SKM-1 (cell line): ENCODE results near the gene UGT1A6.

ENCODE experiments used
- DNase-seq: peaks from one replicate; lab custom pipeline; 2025; ENCODE audit not compliant: unreplicated experiment; lab: John Stamatoyannopoulos, UW

UGT1A6 gene

GRCh38 chr2:233764264-233764663 is 71.6 kb downstream of the UGT1A6 start:
- no peak for DNase-seq

GRCh38 chr2:233764761-233765160 is 72.1 kb downstream of the UGT1A6 start:
- no peak for DNase-seq

- DNase-seq, result no peak
These were observed 73.7 kb downstream of the UGT1A6 start for GRCh38 chr2:233766416-233766815.

GRCh38 chr2:233768076-233768475 is 75.4 kb downstream of the UGT1A6 start:
- no peak for DNase-seq

GRCh38 chr2:233769260-233769659 is 76.6 kb downstream of the UGT1A6 start:
- DNase-seq, result no peak

- no peak for DNase-seq
These were observed 79.5 kb downstream of the UGT1A6 start for GRCh38 chr2:233772153-233772552.

GRCh38 chr2:233772583-233772982 is 79.9 kb downstream of the UGT1A6 start:
- no peak for DNase-seq

- no peak for DNase-seq
These were observed 81.2 kb downstream of the UGT1A6 start for GRCh38 chr2:233773854-233774253.

- no peak for DNase-seq
These were observed 82.7 kb downstream of the UGT1A6 start for GRCh38 chr2:233775414-233775813.

- DNase-seq, result no peak
These were observed 85.3 kb downstream of the UGT1A6 start, which contains the start of gene MROH2A for GRCh38 chr2:233778030-233778429. Gene MROH2A, plus strand, starts transcription at chr2:233778330. Its CDS starts 1,029 bp downstream, at chr2:233779359.

- DNase-seq, result no peak
These were observed 87.0 kb downstream of the UGT1A6 start for GRCh38 chr2:233779722-233780121.

GRCh38 chr2:233780771-233781170 is 88.1 kb downstream of the UGT1A6 start:
- no peak for DNase-seq

- no peak for DNase-seq
These were observed 96.9 kb downstream of the UGT1A6 start for GRCh38 chr2:233789554-233789953.

- no peak for DNase-seq
These were observed 98.6 kb downstream of the UGT1A6 start for GRCh38 chr2:233791151-233791882.

GRCh38 chr2:233791883-233792329 is 99.2 kb downstream of the UGT1A6 start:
- no peak for DNase-seq

- no peak for DNase-seq
These were observed 100.0 kb downstream of the UGT1A6 start for GRCh38 chr2:233792720-233793119.

- no peak for DNase-seq
These were observed 100.9 kb downstream of the UGT1A6 start for GRCh38 chr2:233793465-233794127.

GRCh38 chr2:233794128-233794658 is 101.5 kb downstream of the UGT1A6 start:
- no peak for DNase-seq

- no peak for DNase-seq
These were observed 103.1 kb downstream of the UGT1A6 start for GRCh38 chr2:233795735-233796171.

GRCh38 chr2:233796254-233796653 is 103.6 kb downstream of the UGT1A6 start:
- no peak for DNase-seq

- DNase-seq, result no peak
These were observed 105.8 kb downstream of the UGT1A6 start for GRCh38 chr2:233798335-233799086.
